ENCODE measurements around the gene RANBP9.

Gene RANBP9

DNA sequence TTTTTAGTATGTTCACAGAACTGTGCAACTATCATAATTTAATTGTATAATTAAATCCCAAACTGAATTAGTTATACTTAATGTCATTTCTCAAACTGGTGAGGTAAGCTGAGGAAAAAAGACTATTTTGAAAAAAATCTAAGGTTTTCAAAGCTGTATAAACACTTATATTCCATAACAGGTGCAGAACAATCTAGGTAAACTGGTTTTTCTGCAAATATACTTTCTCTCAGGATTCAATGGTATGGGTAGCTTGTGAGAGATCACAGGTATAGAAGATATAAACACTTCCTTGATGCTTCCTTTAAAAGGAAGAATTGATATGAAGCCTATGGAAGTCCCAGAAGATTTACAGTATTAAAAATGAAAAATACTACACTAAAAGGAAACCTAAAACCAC, 62.8 kb downstream of the RANBP9 start:
- DNase-seq: no peak

DNA sequence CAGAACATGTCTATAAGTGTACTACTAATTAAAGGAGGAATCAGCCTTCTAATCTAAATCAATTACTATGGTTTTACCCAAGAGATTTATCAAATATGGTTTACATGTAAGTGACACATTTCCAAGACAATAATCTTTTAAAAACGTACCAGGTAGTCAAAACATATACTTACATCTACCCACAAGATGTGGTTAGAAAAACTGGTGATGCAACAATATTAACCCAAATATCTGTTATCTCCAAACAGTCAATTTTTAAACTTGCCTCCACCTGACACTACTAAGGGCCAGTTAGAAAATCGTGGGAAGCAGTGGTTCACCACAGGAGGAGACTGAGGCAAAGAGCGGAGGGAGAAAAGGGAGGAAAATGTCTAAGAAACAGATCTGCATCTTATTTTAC, 68.5 kb downstream of the RANBP9 start:
- DNase-seq: no peak

DNA sequence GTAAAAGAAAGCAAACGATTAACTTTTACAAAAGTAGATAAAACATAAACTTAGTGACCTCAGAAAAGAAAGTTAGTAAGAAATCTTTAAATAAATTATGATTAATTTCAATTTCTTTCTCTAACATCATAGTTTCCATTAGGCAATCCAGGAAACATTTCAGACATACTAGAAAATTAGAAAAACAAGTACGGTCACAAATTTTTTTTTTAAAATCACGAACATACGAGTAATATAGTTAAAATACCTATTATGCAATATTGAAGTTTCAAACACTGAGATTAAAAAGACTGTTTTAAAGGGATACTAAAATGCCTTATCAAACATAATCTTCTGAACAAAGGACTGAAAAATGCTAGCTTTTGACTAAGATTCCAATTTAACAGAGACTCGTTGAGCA, 70.3 kb downstream of the RANBP9 start:
- no peak for DNase-seq

DNA sequence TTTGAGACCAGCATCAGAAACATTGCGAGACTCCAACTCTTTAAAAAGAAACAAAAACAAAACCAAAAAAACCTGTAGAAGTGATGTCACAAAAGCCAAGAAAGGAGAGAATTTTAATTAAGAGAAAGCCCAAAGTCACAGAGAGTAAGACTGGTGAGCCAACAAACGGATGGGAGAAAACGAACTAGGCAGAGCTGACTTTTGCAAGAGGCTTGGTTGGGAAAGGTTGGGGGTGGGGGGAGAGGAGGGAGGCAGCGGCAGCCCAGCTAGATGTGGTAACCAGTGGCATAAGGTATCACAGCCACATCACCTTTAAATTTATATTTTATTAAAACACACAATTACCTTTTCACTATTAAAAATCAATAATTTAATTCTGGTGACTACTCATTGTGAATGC, 73.0 kb downstream of the RANBP9 start:
- DNase-seq: no peak

DNA sequence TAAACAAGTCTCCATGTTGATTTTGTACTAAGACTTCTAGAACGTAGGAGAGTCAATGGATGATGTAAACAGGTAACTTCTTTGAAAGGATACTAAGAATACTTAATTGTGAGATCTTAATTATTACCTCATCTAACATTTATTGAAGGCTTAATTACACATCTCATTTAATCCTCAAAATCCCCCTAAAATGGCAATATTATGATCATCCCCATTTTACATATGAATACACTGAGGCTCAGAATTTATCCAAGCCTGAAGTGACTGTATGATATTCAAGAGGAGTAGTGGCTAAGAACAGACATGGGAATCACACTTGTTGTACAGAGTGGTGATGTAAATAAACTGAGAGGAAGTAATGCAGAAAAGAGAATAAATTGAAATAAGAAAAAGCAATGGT, 73.6 kb downstream of the RANBP9 start:
- no peak for DNase-seq

DNA sequence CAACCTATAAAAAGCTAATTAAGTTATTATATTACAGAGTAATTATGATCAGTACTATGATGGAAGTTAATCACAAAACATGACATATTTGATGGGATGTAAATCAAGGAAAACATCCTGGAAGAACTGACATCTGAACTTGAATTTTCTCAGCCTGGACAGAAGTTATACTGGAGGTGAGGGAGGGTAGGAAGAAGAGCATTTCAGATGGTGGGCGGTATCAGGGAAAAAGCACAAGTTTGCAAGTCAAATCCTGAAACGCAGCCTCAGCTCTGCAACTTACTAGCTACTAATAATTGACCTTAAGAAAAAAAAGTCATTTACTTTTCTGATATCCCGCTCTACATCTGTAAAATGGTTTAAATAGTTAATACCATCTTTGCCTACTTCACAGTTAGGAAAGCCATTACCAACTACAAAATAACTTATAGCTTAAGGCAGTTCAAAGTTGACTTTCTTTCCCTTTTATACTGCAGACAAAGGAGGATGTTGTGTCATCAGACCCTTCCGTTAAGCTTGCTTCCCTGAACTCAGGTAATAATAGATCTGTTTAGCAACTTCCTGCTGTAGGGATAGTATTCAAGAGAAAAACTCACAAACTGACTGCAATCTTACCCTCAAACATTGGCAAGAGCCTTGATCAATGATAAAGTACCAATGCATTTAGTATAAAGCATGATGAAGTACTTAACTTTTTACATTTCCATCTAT, 75.5 kb downstream of the RANBP9 start:
- DNase-seq: no peak

DNA sequence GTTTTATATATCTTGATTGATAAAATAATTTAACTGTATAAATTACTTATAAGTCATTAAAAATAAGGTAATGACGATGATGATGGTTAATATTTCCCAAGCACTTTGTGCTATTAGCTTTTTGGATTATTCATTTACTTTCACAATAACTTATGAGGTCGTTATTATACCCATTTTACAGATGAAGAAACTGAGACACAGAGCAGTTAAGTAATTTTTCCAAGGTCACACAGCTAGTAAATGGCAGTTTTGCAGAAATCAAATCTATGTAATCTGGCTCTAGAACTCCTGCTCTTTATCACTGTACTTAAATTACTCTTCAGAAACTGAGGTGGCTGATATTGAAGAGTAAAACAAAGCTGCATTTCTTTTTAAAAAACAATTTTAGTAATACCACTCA, 78.3 kb downstream of the RANBP9 start:
- no peak for DNase-seq

DNA sequence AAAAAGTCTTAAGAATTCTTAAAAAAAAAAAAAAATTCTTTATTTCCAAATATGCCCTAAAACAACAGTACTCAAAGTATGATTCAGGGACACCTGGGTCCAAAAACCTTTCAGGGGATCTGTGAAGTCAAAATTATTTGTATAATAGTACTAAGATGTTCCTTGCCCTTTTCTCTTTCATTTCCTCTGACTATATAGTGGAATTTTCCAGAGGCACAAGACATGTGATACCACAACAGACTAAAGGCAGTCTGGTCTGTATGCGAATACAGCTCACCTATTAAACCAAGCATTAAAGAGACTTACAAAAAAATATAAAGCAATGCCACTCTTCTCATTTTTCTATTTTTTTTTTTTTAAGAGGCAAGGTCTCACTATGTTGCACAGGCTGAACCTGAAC, 81.1 kb downstream of the RANBP9 start:
- DNase-seq: no peak

DNA sequence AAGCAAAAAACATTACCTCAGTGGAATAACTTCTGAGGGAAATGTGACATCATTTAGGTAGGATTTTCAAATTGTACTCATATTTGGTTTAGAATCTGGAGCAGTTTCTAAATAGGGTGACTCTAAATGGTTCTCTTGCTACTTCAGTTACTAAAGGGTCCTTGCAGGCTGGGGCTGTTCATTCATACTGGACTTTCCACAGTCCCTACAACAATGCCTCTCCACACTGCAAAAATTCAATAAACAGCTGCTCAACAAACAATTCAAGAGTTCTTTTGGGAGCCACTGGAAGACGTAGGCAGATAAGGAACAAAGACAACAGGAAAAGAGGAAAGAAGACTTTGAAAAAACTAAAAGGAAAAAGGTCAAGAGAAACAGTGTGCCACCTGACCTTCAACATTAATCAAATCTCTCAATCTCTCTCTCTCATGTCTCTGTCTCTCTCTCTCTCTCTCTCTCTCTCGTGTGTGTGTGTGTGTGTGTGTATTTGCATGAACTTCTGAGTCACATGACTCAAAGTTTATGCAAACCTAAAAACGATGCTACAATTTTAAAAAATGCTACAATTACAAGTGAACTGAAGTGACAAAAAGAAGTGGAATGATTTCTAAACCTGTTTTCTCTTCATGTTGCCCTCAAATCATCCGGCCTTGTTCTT, 82.0 kb downstream of the RANBP9 start:
- DNase-seq: no peak

DNA sequence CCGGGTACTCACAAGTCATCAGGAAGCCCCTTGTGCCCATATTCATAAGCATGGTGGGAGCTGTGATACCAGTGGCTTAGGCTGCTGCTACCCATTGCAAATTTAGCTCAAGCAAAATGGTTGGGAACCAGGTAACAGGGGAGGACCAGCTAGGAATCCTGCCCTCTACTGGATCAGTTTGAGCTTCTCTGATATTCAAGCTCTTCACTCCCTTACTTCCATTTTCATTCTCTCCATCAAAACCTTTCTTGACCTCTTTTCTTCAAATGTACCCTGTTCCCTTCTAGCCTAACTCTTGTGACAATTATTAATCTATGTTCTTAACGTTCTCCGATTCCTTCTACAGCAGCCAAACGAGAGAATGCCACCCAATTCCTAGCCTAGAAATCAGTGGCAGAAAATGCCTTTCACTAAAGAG, 86.8 kb downstream of the RANBP9 start:
- DNase-seq: peak; percentile 20

DNA sequence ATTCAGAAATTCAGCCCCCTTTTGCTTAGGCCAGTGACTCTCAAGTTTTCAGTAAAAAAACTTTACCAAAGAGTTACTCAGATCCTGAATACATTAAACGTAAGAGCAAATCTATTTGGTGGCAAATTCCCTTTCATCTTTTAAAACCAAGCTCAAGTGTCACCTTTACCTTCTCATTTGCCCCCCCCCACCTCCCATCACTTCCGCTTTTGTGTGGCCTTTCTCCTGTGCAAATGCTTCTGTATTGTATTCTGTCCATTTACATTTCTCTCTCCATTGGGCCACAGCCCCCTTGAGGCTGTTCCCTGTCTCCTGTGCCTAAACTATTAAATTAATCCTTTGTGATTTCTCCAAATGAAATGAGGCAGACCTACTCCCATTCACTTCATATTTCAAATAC, 94.6 kb downstream of the RANBP9 start:
- DNase-seq: no peak

DNA sequence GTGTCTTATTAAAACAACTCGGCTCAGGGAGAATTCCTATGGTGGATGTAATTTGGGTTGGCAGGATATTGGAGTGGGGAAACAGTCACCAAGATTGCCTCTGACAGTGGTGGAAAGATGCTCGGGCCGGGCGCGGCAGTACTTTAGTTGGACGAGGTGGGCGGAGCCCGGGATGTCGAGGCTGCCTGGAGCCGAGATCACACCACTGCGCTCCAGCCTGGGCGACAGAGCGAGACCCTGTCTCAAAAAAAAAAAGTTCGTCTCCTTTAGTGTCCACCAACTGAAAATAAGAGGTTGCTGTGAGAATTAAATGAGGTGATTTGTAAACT, 95.9 kb downstream of the RANBP9 start:
- peak; percentile 67 for DNase-seq

DNA sequence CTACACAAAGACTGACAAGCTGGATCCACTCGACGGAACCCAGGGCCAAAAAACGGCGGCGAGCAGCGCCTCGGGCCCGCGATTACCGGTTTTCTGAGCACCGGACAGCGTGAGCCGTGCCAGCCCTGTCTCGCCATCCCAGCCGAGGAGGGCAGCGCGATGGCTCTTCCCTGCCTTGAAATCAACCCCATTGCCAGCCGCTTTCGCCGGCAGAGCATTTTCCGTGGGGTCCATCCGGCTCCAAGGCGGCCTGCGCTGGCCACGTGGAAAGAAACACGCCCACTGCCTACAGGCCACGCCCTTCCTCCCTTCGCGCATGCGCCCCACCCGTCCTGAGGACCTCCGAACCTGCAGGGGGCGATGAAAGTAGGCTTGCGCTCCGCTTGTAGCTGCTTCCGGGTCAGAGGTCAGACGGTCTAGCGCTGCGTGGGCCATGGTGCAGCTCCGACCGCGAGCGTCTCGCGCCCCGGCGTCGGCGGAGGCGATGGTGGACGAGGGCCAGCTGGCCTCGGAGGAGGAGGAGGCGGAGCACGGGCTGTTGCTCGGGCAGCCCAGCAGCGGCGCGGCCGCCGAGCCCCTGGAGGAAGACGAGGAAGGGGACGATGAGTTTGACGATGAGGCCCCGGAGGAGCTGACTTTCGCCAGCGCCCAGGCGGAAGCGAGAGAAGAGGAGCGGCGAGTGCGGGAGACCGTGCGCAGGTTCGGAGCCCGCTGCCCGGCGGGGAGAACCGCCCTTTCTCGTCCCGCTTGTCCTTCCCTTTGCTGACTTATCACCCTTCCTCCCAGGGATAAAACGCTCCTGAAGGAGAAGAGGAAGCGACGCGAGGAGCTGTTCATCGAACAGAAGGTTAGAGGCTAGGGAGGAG, 96.5 kb downstream of the RANBP9 start, which contains the start of gene NOL7:
Gene NOL7 (plus strand): TSS at position 410 of the 866 bp plus-strand sequence. CDS start 24 bp downstream, at position 434.
- peak; percentile 99 for DNase-seq

DNA sequence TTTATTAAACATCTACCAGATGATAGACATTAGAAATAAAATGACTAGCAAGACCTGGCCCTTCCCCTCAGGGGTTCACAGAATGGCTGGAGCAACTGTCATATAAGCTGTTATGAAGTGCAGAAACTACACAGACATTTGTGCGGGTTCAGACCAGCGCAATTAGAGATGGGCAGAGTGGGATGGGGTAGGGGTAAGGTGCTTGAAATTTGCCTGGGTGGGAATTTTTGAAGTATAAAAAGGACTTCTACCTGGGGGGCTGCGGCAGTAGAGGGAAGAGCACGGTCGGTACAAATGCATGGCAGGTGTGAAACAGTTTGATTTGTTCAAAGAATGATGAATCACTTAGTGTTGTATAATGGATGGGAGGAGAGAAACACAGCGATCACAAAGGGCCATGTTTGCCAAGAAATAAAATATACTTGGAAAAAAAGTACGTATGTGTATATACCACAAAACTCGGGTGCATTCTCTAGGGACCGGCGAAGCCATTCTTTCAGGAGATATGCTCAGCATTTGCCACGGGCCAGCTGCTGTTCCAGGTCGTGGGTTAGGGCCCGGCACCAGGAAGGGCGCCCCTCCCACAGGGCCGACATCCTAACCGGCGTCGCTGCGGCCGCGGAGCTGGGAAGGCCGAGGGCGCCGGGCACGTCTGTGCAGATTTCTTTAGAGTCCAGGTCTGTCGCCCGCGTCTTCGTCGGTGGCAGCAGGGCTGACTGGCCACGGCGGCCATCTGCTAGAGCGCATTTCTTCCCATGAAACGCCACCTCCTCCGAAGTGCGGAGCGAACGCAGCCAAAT, 97.3 kb downstream of the RANBP9 start:
- peak; percentile 17 for DNase-seq

DNA sequence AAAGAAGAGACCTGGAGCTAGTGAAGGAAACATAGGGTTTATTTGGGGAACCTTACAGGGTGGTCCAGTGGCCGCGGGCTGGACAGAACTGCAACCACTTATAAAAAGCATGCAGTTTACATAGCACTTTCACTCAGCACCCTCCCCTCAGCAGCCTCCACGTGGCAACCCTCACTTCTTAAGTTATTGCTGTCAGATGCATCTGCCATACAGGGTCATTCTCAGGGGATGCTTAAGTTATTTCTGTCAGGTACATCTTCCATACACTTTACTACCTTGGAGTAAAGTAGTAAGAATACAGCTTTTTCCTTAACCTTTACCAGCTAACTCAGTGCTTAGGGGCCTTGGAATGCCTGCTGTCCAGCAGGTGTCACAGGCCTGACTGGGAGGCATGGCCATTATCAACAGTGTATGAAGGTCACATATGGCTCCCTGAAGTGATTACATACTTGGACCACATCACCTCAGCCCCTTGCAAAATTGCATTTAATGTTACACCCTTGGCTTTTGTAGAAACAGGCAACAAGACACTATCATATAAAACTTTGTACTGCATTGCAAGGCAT, 98.5 kb downstream of the RANBP9 start:
- no peak for DNase-seq

DNA sequence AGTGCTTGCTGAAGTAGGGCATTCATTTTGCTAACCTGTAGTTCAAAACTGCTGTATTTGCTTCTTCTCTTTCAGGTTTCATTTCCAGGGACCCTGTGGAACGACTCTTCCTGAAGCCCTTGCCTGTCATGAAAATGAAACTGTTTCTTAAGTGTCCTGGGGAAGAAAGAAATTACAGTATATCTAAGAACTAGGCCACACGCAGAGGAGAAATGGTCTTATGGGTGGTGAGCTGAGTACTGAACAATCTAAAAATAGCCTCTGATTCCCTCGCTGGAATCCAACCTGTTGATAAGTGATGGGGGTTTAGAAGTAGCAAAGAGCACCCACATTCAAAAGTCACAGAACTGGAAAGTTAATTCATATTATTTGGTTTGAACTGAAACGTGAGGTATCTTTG, 99.9 kb downstream of the RANBP9 start:
- DNase-seq: no peak

DNA sequence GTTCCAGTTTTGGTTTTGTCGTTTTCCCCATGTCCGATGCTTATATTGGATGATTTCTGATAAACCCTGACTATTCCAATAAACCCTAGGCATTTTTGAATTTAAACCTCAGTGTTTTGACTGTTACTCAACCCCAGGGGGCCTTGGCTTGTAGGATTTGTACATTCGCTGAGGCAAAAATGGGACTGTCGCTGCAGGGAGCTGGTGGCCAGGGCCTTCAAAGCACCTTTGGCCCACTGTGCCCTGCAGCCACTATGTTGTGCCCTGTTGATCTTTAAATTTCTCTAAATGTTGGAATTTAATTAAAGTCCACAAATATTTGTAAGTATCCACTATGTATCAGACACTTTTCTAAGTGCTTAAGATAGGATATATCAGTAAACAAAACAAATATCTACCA, 106.0 kb downstream of the RANBP9 start:
- no peak for DNase-seq

DNA sequence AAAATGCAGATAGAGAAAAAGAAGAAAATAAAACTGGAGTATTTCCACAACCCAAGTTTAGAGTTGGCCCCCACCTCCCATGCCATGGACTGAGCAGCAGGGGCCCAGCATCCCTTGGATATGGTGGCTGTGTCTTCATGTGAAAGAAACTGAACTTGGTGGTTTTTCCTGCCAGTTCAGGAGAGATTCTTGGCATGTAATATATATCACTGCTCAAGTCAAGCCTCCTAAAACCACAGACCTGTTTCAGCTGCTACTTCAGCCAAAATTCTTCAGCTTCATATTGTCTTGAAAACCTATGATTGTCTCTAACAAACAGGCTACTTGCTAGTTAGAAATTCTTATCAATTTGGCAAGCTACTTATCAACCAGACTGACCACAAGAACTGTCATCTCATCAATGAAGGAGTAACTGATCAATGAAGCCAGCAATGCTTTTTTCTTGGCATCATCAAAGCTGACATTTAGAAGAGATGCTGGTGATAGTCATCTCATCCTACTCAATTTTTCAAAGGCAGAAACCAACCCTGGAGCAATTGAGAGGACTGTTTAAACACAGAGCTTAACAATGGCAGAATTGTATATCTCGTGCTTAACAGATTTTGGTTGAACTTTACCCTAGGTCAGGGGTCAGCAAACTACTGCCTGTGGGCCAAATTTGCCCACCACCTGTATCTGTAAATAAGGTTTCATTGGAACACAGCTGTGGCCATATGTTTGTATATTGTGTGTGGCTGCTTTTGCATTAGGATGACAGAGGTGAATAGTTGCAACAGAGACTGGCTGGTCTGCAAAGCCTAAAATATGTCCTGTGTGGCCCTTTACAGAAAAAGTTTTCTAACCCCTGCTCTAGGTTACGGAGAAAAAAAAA, 106.9 kb downstream of the RANBP9 start:
- no peak for DNase-seq

DNA sequence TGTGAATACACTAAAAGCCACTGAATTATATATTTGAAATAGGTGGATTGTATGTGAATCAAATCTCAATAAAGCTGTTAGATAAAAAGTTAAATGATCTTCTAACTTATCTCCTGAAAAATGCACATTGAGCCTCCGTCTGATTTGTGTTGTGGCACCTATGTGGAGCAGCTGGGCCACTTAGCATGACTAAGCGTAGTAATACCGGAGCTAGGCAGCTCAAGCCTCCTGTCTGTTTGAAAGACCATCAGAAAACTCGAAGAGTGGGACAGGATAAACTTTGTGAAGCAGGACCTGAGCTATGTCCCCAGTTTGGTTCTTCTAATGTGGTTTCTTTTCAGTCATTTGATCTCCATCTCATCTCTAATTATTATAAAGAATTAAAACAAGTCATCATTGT, 107.5 kb downstream of the RANBP9 start:
- DNase-seq: no peak

DNA sequence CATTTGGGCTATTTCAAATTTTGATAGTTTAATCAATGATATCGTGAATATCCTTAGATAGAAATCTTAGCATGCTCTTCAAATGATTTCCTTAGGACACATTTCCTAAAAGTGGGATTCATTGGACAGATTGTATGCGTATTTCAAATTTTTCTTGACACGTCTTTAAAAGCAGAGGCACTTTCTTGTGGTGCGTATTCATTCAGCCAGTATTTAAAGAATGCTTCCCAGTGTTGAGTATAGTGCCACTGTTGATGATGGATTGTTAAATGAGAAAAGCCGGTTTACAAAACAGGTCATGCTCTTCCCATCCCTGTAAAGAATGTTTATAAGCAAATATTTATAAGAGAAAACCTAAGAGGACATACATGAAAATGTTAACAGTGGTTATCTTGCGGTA, 111.6 kb downstream of the RANBP9 start:
- DNase-seq: no peak

DNA sequence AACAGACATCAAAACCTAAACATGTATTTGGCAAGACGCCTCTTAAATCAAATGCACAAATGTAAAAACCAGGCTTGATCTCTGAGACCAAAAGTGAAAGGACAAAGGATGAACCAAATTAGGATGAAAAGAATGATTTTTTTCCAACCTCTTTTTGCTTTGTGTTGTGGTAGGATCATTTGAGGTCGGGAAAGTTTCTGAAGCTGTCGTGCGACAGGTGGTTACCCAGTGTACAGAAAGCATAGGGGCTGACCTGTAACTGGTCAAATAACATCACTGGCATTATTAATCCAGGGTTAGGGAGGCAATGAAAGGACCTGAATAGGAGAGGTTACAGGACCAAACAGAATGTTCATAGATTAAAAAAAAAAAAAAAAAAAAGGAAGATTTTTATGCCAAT, 114.6 kb downstream of the RANBP9 start:
- no peak for DNase-seq

DNA sequence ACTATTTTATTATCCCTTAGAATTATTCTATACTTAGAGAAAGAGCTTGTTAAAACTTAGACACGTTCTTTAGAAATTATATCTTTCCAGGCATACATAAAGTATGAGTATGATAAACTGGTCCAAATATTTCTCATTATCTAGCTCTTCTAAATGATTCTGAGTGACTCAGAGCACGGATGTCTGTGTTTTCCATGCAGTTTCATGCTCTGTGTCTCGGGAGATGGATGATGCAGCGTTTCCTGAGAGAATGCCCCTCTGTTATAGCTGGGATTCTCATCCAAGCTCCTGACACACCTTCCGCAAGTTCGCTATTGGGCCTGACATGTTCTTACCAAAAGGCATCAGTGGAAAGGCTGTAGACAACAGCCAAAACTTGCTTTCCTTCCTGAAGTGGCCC, 117.9 kb downstream of the RANBP9 start:
- no peak for DNase-seq

All from stimulated activated CD4-positive, alpha-beta T cell treated with anti-CD3 and anti-CD28 coated beads, Interleukin-15, amount 100 ng/mL, for 24 hours (primary cell).